ENCODE measurements around the gene ARL3.
"Not testable (repeated sequence)": the region's sequence is repeated elsewhere in the genome, so short reads cannot be mapped to it uniquely, and the experiment has no call there.

The ARL3 gene

GRCh38 chr10:102735065-102735562, 20.9 kb upstream of the ARL3 start:
- DNase-seq, result no peak

GRCh38 chr10:102732661-102733060, 18.5 kb upstream of the ARL3 start:
- DNase-seq, result no peak

GRCh38 chr10:102731222-102731800, 17.1 kb upstream of the ARL3 start:
- DNase-seq, result no peak

- DNase-seq, result peak; percentile 16 to 25
Measured at GRCh38 chr10:102729029-102730026, 15.1 kb upstream of the ARL3 start.

GRCh38 chr10:102727037-102727818, 13.0 kb upstream of the ARL3 start:
- DNase-seq, result no peak

GRCh38 chr10:102726274-102726673, 12.1 kb upstream of the ARL3 start:
- no peak for DNase-seq

GRCh38 chr10:102723989-102724388, 9.8 kb upstream of the ARL3 start:
- no peak for DNase-seq

GRCh38 chr10:102721954-102722353, 7.8 kb upstream of the ARL3 start:
- DNase-seq, result no peak

- no peak for DNase-seq
Measured at GRCh38 chr10:102720775-102721301, 6.6 kb upstream of the ARL3 start.

- no peak for DNase-seq
Measured at GRCh38 chr10:102720337-102720736, 6.1 kb upstream of the ARL3 start.

GRCh38 chr10:102718220-102718619, 4.0 kb upstream of the ARL3 start:
- no peak for DNase-seq

- DNase-seq, result not testable (repeated sequence)
Measured at GRCh38 chr10:102716900-102717565, 2.8 kb upstream of the ARL3 start.

- DNase-seq, result no peak
Measured at GRCh38 chr10:102715880-102716279, 1.7 kb upstream of the ARL3 start.

GRCh38 chr10:102714621-102715455, 641 bp upstream of the ARL3 start, which contains the start of gene SFXN2:
SFXN2 (plus strand) TSS chr10:102714636; CDS start chr10:102726637, 12,001 bp downstream.
- no peak for DNase-seq

GRCh38 chr10:102713539-102713813, 721 bp downstream of the ARL3 start:
- peak in 1 of 2 experiments; percentile 62 for DNase-seq

- no peak for DNase-seq
Measured at GRCh38 chr10:102712843-102713538, 1.2 kb downstream of the ARL3 start.

- DNase-seq, result no peak
Measured at GRCh38 chr10:102712089-102712488, 2.1 kb downstream of the ARL3 start.

GRCh38 chr10:102710609-102711008, 3.6 kb downstream of the ARL3 start:
- DNase-seq, result no peak

GRCh38 chr10:102705531-102705930, 8.7 kb downstream of the ARL3 start:
- DNase-seq, result no peak

GRCh38 chr10:102704915-102705314, 9.3 kb downstream of the ARL3 start:
- DNase-seq, result no peak

GRCh38 chr10:102702742-102703141, 11.5 kb downstream of the ARL3 start:
- no peak for DNase-seq
